Measurements from ENCODE around the gene MRPL45. TPM values are rescaled to one million over a fixed set of nuclear protein-coding genes. Genes with fewer than 3 reads are reported as not detected.
A peak's percentile ranks its signal among the peaks of the same experiment; 100 is the strongest.

MRPL45 gene
- total and polyA plus RNA-seq, 10 of the 15 experiments (the other 5 are each of a cell fraction or from before 2014, with no cell fraction given): 37.5 to 128 (median 59.6) TPM

DNA sequence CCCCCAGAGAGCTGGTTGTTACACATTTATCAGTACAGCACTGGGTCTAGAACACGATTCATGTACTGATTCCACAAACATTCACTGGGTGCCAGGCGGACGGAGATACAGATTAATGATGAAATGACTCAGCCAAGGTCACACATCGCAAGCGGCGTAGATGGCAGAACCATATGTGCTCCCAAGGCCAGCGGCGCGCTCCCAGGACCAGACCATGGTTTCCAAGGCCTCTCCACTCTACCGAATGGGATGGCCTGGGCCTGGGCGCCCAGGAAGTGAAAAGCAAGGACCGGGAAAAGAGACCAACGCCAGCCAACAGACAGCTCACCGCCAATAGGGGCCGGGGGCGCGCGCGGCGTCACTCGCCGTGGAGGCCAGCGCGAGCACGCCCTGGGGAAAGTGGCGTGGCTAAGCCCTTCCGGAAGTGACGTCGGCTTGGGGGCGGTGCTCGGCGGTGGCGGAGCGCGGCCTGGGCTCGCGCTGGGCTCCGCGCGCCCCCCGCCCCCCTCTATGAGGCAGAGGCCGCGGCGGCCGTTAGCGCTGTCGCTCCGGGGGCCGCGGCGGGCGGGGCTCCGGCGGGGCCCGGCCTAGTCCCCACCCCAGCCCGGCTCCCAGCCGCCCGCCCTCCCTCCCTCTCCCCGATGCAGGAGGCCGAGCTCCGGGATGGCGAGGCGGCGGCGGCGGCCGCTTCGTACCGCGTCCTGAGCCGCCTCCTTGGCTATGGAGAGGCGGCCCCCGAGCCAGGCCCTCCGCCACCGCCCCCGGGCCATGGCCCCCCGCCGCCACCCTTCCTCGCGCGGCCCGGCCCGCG is 54.6 kb downstream of the MRPL45 start, which contains the start of gene SOCS7 (continued):
- TF ChIP-seq PRDM15 (CRISPR knock-in tag; IDR thresholded peaks at IDR 0.05) (no peak), IRF4 (IDR thresholded peaks at IDR 0.05; ENCODE audit: low read depth, low read length) (peak; percentile 55; the same call in 1 of the 2 replicates), ZNF622 (IDR thresholded peaks at IDR 0.05) (no peak), IKZF2 (IDR thresholded peaks at IDR 0.05) (peak; percentile 43 to 59; a peak in 2 of 4 replicates), SREBF2 (IDR thresholded peaks at IDR 0.05; ENCODE audit: low read length) (no peak), MYC (IDR thresholded peaks at IDR 0.05; ENCODE audit: insufficient read depth, insufficient read length, insufficient replicate concordance, low read length, severe bottlenecking) (no peak), JUND (IDR thresholded peaks at IDR 0.05; ENCODE audit: low read depth, low read length) (no peak), CREB1 (IDR thresholded peaks at IDR 0.05; ENCODE audit: low read depth) (peak; percentile 89), ZNF384 (IDR thresholded peaks at IDR 0.05; ENCODE audit: borderline replicate concordance, low read depth, low read length) (no peak), SIX5 (IDR thresholded peaks at IDR 0.05; ENCODE audit: low read depth, low read length, severe bottlenecking) (no peak), CBFB (IDR thresholded peaks at IDR 0.05; ENCODE audit: low read depth) (0 out of 2 replicates have a peak, but pooled peaks have one; percentile 50), PML (IDR thresholded peaks at IDR 0.05; ENCODE audit: low read length) (peak; percentile 42; the same call in 1 of the 2 replicates), EP300 (IDR thresholded peaks at IDR 0.05; ENCODE audit: borderline replicate concordance in 1 of 2, control insufficient read depth in 1 of 2, low read depth in 2 of 2, low read length in 2 of 2) (no peak), ESRRA (IDR thresholded peaks at IDR 0.05; ENCODE audit: low read length) (no peak), TARDBP (IDR thresholded peaks at IDR 0.05; ENCODE audit: borderline replicate concordance) (no peak), ZNF217 (IDR thresholded peaks at IDR 0.05) (no peak), SPI1 (IDR thresholded peaks at IDR 0.05; ENCODE audit: borderline replicate concordance, insufficient read depth, low read depth, low read length) (no peak), SMAD5 (IDR thresholded peaks at IDR 0.05; ENCODE audit: low read depth) (0 out of 2 replicates have a peak, but pooled peaks have one; percentile 37)
- TF ChIP-seq, protein P1, sequence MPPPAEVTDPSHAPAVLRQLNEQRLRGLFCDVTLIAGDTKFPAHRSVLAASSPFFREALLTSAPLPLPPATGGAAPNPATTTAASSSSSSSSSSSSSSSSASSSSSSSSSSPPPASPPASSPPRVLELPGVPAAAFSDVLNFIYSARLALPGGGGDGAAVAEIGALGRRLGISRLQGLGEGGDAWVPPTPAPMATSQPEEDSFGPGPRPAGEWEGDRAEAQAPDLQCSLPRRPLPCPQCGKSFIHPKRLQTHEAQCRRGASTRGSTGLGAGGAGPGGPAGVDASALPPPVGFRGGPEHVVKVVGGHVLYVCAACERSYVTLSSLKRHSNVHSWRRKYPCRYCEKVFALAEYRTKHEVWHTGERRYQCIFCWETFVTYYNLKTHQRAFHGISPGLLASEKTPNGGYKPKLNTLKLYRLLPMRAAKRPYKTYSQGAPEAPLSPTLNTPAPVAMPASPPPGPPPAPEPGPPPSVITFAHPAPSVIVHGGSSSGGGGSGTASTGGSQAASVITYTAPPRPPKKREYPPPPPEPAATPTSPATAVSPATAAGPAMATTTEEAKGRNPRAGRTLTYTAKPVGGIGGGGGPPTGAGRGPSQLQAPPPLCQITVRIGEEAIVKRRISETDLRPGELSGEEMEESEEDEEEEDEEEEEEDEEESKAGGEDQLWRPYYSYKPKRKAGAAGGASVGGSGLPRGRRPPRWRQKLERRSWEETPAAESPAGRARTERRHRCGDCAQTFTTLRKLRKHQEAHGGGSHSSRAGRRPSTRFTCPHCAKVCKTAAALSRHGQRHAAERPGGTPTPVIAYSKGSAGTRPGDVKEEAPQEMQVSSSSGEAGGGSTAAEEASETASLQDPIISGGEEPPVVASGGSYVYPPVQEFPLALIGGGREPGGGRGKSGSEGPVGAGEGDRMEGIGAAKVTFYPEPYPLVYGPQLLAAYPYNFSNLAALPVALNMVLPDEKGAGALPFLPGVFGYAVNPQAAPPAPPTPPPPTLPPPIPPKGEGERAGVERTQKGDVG (CRISPR knock-in tag; IDR thresholded peaks at IDR 0.05): no peak
- TF ChIP-seq, protein P2, sequence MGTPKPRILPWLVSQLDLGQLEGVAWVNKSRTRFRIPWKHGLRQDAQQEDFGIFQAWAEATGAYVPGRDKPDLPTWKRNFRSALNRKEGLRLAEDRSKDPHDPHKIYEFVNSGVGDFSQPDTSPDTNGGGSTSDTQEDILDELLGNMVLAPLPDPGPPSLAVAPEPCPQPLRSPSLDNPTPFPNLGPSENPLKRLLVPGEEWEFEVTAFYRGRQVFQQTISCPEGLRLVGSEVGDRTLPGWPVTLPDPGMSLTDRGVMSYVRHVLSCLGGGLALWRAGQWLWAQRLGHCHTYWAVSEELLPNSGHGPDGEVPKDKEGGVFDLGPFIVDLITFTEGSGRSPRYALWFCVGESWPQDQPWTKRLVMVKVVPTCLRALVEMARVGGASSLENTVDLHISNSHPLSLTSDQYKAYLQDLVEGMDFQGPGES (IDR thresholded peaks at IDR 0.05): no peak
- TF ChIP-seq, protein P3, sequence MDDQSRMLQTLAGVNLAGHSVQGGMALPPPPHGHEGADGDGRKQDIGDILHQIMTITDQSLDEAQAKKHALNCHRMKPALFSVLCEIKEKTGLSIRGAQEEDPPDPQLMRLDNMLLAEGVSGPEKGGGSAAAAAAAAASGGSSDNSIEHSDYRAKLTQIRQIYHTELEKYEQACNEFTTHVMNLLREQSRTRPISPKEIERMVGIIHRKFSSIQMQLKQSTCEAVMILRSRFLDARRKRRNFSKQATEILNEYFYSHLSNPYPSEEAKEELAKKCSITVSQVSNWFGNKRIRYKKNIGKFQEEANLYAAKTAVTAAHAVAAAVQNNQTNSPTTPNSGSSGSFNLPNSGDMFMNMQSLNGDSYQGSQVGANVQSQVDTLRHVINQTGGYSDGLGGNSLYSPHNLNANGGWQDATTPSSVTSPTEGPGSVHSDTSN (IDR thresholded peaks at IDR 0.05; ENCODE audit: insufficient replicate concordance, low read depth, low read length): no peak

Data from GM12878 (cell line).